ENCODE data around the gene CPLX4.
A peak's percentile ranks its signal among the peaks of the same experiment; 100 is the strongest.

Gene CPLX4, protein sequence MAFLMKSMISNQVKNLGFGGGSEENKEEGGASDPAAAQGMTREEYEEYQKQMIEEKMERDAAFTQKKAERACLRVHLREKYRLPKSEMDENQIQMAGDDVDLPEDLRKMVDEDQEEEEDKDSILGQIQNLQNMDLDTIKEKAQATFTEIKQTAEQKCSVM

DNA sequence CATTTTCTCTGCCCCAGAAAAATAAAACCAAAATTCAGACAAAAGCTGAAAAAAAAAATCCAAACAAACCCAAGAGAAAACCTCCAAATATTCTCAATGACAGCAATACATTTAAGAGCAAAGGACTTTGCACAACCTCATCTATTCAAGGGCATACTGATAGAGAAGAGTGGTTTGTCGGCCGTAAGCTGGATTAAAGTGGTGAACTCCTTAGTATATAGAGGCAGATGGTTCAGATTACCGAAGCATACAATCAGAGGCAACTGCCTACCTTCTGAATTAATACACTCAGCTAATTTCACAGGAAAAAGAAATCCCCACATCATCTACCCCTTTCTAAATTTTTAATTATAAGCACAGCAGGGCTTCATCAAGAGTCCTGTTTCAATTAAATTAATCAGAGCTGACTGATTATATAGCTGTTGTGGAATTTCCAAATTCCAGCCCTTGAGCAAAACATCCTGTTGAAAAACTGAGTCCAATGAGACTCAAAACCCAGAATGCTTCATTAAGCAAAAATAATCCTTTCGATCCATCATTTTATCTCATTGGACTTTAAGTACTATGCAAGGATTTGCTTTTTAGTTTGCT, at the start of gene CPLX4:
CPLX4 (minus strand) TSS at position 190 of the 591 bp plus-strand sequence; CDS start at position 3, 187 bp downstream.
- no peak for DNase-seq

- no peak for DNase-seq
These were observed 41.9 kb upstream of the CPLX4 start for GRCh38 chr18:59360381-59360780.

GRCh38 chr18:59359576-59359952, 41.1 kb upstream of the CPLX4 start:
- DNase-seq, result no peak

- DNase-seq, result peak; percentile 96
These were observed 40.5 kb upstream of the CPLX4 start, which contains the start of gene LMAN1 for GRCh38 chr18:59358712-59359575. Gene LMAN1, minus strand, starts transcription at chr18:59359265. Its CDS starts 21 bp downstream, at chr18:59359244.

- no peak for DNase-seq
These were observed 39.9 kb upstream of the CPLX4 start for GRCh38 chr18:59358414-59358711.

DNA sequence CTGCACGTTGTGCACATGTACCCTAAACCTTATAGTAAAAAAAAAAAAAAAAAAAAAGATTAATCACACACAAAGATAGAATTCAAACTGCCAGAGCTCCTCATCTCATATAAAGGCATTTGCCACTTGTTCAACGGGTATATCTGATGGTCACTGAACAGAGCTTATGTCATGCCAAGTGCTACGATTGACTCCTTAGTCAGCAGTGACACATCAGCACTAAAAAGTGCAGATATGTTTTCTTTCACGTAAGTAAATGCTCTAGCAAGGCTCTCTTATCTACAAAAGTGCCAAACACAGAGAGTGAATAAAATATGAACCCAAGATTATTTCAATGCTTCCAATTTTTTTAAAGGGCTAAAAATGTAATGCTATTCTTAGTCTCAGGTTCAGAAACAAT, 39.5 kb upstream of the CPLX4 start:
- DNase-seq, result no peak

DNA sequence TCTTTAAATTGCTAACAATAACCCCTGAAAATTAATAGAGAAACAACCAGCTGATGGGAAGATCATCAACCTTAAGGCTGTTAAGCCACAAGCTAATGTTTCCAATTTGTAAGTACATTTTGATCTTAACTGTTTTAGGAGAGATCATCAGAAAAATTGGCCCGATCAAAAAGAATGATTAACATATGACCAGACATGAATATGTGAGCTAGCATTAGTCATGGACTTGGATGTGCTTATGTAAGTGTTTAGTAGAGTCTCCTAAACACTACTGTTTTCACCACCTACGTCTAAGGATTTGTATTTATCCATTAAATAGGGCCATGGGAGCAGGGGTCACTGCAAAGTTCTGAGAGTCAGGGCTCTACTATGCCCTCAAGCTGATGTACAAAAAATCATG, 36.3 kb upstream of the CPLX4 start:
- no peak for DNase-seq

DNA sequence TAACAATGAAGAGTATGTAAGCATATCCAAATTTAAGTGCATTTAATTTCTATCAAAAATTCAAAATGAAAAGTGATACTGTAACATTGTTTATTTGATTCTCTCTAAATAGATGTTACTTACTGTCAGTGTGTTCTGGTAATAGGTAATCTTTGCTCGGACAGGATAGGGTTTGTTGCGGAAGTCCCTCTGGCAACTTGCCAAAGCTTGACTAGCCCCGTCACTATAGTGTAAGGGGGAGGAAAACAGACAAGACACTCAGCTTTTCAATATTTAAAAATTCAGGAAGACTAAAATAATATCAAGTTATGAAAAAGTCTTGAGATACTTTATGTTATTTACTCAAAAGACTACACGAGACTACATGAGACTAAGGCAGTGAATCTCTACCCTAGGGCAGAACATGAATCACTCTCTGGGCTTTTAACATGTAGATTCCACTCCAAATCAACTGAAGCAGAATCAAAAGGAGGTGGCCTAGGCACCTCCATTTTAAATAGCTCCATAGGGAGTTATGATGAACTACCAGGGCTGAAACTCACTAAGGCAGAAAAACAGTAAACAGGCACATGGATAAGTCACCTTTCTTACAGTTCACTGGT, 34.7 kb upstream of the CPLX4 start:
- DNase-seq, result no peak

- DNase-seq, result no peak
These were observed 33.9 kb upstream of the CPLX4 start for GRCh38 chr18:59352250-59352855.

DNA sequence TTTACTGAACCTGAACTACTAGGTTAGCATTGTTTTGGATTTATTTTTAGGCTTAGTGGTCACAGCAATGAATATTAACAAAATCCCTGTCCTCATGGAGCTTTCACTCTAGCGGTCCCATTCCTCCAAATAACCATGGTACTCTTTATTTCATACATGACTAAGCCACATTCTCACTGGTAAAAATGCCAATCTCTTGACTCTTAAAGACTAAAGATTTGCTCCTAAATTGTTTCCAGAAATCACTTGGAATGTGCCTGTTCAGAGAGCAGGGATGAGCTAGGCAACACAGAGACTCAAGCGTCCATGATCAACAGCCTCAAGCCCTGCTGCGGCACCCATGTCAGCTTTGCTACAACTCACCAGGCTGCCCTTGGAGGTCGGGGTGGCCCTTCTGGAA, 27.1 kb upstream of the CPLX4 start:
- DNase-seq, result no peak

DNA sequence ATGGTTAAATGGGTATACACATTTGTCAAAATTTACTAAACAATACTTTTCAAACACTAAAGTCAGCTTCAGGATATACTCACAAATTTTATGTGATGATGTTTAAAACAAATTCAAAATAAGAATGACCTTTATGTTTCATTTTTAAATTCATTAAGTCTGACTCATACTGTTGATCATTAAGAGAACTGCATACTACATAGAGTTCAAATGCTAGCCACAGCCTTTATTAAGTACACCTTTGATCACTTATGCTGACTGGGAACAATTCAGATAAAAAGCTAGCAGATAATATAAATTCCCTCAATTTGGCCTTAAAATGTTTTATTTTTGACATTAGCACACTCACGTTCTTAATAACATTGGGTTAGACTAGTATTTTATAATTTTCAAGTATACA, 26.5 kb upstream of the CPLX4 start:
- no peak for DNase-seq

GRCh38 chr18:59343926-59344325, 25.5 kb upstream of the CPLX4 start:
- DNase-seq, result no peak

- no peak for DNase-seq
These were observed 22.4 kb upstream of the CPLX4 start for GRCh38 chr18:59340817-59341216.

DNA sequence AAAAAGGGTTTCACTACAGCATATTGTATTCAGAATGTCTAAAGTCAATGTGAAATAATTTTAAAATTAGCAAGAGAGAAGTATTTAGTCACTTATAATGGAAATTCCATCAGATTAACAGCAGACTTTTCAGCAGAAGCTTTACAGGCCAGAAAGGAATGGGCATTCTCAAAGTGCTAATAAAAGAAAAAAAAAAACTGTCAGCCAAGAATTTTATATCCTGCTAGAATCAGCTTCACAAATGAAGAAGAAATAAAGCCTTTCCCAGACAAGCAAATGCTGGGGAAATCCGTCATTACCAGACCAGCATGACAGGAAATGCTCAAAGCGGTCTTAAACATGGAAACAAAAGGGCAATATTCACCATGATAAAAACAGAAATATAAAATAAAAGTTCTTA, 21.9 kb upstream of the CPLX4 start:
- no peak for DNase-seq

DNA sequence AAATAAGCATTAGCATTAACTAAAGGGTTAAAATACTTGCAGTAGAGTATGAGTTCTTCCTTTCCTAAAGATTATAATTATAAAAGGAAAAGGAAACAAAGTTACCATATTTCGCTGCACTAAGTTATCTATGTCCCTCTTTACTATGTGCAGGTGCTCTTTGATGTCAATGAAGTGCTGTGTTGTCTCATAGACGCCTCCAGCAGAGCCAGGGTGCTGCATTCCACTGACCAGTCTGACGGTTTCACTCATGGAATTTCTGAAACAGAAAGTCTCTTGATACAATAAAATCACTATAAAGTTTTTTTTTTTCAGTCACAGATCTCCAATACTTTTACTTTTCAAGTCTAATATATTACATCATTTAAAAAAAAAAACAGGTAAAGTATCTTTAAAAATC, 14.5 kb upstream of the CPLX4 start:
- DNase-seq, result no peak

DNA sequence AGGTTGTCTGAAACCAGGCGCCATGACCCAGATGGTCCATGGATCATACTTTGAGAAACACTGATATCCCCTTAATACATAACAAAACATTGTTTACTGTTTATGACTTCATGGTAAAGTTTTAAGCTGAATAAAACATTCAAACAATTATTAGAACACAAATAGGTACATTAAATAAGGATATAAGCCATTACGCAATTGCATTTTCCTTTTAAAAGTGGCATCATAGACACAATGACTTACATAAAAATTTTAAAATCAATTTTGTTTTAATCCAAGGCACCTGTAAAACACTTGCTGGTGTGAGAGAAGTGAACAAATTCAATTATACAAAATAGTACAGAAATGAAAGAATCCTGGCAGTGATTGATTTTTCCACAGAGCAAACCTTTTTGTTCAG, 10.2 kb upstream of the CPLX4 start:
- DNase-seq, result no peak

DNA sequence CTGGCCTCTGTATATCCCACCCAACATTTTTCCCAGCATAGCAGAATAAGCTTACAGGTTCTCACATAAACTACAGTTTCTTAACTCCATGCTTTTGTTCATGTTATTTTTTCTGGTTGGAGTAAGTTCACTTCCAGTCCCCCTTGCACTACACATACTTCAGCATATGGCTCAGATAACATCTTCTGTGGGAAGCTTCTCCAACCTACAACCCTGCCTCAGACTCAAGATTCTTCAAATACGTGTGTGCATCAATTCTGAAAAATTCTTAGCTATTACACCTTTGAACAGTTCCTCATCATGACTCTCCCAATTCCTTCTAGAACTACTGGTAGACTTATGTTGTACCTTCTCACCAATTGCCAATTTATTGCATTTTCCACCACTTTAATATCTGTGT, 7.5 kb upstream of the CPLX4 start:
- no peak for DNase-seq

GRCh38 chr18:59324623-59324971, 6.1 kb upstream of the CPLX4 start:
- no peak for DNase-seq

GRCh38 chr18:59323931-59324622, 5.6 kb upstream of the CPLX4 start:
- DNase-seq, result no peak

GRCh38 chr18:59311631-59312030, 6.8 kb downstream of the CPLX4 start:
- no peak for DNase-seq

DNA sequence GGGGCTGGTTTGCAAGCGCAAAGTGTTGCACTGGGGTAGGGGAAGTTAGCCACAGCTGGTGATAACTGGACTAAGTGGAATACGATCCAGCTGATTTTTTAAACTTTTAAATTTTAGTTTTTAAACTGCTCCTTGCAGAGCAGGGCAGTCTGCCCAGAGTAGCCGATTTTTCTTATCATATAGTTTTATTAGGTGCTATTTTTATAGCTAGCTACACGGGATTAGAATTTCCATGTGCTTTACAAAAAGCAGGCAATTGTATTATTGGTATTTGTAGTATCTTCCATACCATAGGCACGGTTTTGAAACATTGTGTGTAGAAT, 9.6 kb downstream of the CPLX4 start:
- DNase-seq, result no peak

GRCh38 chr18:59308248-59308937, 10.1 kb downstream of the CPLX4 start:
- peak; percentile 83 for DNase-seq

GRCh38 chr18:59306640-59307039, 11.8 kb downstream of the CPLX4 start:
- DNase-seq, result no peak

Data from stimulated activated CD8-positive, alpha-beta memory T cell treated with anti-CD3 and anti-CD28 coated beads, Interleukin-4, amount 100 ng/mL, for 48 hours (primary cell).